Choroid plexus epithelial cell (primary cell): ENCODE data around the gene PGM1.

Experiments
- DNase-seq: peaks from one replicate; pipeline ENCODE4 v3.0.0-alpha.2; 2010; ENCODE audit warnings: low read depth
- H3K4me3 ChIP-seq: 2 replicates; pipeline ENCODE4 v1.5.1; 2011; ENCODE audit warnings: low read depth, mild to moderate bottlenecking, control low read depth, low read length, moderate library complexity
- CTCF ChIP-seq: conservative IDR thresholded peaks from 2 replicates; pipeline ENCODE4 v1.5.1; 2011; ENCODE audit warnings: low read depth, mild to moderate bottlenecking, control low read depth, inconsistent platforms, low read length, moderate library complexity

The PGM1 gene

GRCh38 chr1:63590166-63590560 lies 3.0 kb upstream of the PGM1 start:
- DNase-seq = peak; percentile 95
- H3K4me3 ChIP-seq = no peak overlapping the region
- no peak for TF ChIP-seq CTCF

DNA sequence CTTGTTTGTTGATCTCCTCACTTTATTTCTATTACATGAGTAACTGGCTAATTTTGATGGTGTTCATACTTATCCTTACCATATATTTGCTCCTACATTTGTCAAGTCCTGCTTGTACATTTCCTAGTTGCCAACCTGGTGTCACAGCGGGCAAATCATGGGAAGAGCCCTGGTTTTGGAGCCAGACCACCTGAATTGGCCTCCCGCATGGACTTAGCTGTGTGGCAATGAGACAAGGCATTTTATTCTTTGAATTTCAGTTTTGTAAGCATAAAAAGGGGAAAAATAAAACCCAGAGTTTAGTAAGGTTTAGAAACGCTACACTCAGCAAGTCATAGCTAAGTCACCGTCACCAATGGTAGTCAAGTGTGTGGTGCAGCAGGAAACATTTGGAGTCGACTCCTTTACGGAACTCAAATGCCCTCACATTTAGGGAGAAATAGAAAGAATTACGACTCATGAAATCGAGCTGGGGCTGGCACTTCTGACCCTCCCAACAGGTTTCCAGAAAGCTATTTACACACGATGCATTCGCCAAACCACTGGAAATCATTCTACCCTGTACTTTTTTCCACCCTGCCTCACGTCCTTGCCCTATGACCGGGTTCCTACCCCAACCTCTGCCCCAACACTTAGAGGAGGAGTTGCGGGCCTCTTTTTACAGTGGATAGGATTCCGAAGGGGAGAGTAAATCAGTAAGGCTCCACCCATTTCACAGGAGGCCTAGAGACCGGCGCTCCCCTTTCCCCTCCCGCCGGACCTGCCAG lies 492 bp upstream of the PGM1 start:
- DNase-seq = peak; percentile 46

DNA sequence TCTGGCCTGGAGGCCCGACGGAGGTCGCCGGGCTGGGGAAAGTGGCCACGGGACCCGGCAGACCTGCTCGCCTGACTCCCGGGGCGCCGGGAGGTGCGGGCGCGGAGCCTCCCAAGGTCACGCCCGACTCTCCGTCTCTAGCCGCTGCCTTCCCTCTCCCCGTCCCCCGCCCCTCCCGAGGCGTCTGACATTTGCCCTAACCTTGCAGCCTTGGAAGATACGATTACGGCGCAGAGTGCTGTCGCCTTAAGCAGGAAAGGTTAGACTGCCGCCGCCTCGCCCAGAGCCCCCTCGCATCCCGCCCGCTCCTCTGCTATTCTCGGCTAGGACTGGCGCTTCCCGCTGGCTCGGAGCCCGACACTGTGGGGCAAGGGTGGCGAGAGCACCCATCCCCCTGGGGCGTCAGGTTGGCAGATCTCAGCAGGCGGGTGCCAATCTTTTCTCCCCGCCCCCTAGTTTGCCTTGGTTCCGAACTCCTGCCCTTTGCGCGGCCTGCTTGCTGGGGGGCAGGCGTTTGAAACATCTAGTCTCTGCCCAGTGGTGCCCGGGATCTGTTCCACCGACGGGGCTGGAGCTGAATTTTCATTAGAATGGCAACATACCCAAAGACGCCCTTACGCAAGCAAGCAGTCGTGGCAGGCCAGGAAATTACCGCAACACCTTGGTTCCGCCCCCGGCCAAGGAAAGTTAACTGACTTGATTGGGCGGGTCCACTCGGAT lies 835 bp downstream of the PGM1 start:
- no peak for TF ChIP-seq CTCF
- DNase-seq = peak; percentile 63
- H3K4me3 ChIP-seq = peak overlapping the region; percentile 85

More for the DNA sequence above, 492 bp upstream of the PGM1 start:
- no peak for TF ChIP-seq CTCF
- H3K4me3 ChIP-seq = peak overlapping the region; percentile 85

GRCh38 chr1:63595435-63595834 lies 2.2 kb downstream of the PGM1 start:
- DNase-seq = no peak
- H3K4me3 ChIP-seq = no peak overlapping the region
- no peak for TF ChIP-seq CTCF

GRCh38 chr1:63599799-63600198 lies 6.6 kb downstream of the PGM1 start:
- TF ChIP-seq CTCF = no peak
- H3K4me3 ChIP-seq = no peak overlapping the region
- no peak for DNase-seq

- no peak for TF ChIP-seq CTCF
- no peak for DNase-seq
- H3K4me3 ChIP-seq = no peak overlapping the region
These were observed 7.0 kb downstream of the PGM1 start for GRCh38 chr1:63600248-63600647.
